ENCODE data around the gene SLC24A4. TPM values are rescaled to one million over a fixed set of nuclear protein-coding genes. Genes with fewer than 3 reads are reported as not detected.
A peak's percentile ranks its signal among the peaks of the same experiment; 100 is the strongest.

Gene SLC24A4
- total and polyA plus RNA-seq, 2 donors (not counting 3 experiments of a cell fraction or from before 2014, with no cell fraction given): 0.07 to 0.08 TPM

DNA sequence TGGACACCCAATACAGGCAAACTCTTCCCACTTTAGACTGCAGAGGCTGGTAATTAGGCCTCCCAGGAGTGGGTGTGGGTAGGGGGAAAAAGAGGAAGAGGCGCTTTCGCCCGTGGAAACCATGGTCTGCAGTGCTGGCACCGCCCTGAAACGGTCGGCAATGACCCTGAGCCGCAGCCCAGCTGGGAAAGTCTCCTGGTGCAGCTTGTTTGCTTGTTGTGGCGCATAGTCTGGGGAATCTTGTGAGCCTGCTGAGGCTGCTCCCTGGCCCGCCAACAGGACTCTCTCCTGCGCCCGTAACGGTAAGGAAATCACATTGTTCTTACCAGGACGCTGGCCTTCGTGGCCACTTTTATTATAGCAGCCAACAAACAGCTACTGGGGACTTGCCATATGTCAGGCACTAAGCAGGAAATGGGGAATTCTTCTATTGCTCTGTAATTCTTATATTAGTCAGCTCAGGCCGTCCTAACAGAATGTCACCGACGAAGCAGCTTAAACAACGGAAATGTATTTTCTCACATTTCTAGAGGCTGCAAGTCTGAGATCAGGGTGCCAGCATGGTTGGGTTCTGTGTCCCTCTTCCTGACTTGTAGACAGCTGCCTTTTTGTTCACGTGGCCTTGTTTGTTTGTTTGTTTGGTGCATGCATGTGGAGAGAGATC is 138.1 kb downstream of the SLC24A4 start:
- dilution Hi-C loops (cut with MboI; ENCODE audit: extremely low pct_ligation_motif_present, low sequenced_read_pairs): no loop called here
- POLR2A ChIA-PET: no interaction called here
- intact Hi-C loops (cut with micrococcal nuclease): loop anchor here (1.0 kb wide), 4 partner anchors 50 to 220 kb away; no protein-coding TSS in a partner anchor
- peak overlapping the region; percentile 42 for H3K9ac ChIP-seq (replicated peaks; ENCODE audit: extremely low read depth, insufficient read depth, low read length)
- H3K9me3 ChIP-seq (replicated peaks; ENCODE audit: control insufficient read depth, insufficient read depth, low read length): no peaks in the 10 kb centered on the region
- DNase-seq (ENCODE audit: low read depth, low spot score): peak; percentile 95
- peak overlapping the region; percentile 86 for H3K27ac ChIP-seq (ENCODE audit: insufficient read depth, low read depth, low read length)
- TF ChIP-seq POLR2AphosphoS5 (IDR thresholded peaks at IDR 0.05; ENCODE audit: insufficient read depth, low read depth, low read length) (peak; percentile 57), EZH2 (IDR thresholded peaks at IDR 0.05; ENCODE audit: borderline replicate concordance, low read depth, low read length, severe bottlenecking) (no peak), JUN (IDR thresholded peaks at IDR 0.05; ENCODE audit: borderline replicate concordance, insufficient read depth, insufficient read length, low read depth) (peak; percentile 65), GATA2 (IDR thresholded peaks at IDR 0.05; ENCODE audit: insufficient read depth, insufficient read length, low read depth, low read length) (no peak), FOS (IDR thresholded peaks at IDR 0.05; ENCODE audit: borderline replicate concordance, insufficient read depth, low read length) (peak; percentile 22)
- TF ChIP-seq, protein P1, sequence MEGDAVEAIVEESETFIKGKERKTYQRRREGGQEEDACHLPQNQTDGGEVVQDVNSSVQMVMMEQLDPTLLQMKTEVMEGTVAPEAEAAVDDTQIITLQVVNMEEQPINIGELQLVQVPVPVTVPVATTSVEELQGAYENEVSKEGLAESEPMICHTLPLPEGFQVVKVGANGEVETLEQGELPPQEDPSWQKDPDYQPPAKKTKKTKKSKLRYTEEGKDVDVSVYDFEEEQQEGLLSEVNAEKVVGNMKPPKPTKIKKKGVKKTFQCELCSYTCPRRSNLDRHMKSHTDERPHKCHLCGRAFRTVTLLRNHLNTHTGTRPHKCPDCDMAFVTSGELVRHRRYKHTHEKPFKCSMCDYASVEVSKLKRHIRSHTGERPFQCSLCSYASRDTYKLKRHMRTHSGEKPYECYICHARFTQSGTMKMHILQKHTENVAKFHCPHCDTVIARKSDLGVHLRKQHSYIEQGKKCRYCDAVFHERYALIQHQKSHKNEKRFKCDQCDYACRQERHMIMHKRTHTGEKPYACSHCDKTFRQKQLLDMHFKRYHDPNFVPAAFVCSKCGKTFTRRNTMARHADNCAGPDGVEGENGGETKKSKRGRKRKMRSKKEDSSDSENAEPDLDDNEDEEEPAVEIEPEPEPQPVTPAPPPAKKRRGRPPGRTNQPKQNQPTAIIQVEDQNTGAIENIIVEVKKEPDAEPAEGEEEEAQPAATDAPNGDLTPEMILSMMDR (IDR thresholded peaks at IDR 0.05; ENCODE audit: extremely low read depth in 1 of 2, insufficient read depth in 1 of 2, low read depth in 1 of 2, low read length in 2 of 2): peak in 1 of 2 donors; percentile 3
- TF ChIP-seq, protein P2, sequence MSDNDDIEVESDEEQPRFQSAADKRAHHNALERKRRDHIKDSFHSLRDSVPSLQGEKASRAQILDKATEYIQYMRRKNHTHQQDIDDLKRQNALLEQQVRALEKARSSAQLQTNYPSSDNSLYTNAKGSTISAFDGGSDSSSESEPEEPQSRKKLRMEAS (IDR thresholded peaks at IDR 0.05; ENCODE audit: insufficient read depth, insufficient read length): peak; percentile 22
- H3K36me3 ChIP-seq (ENCODE audit: control insufficient read depth in 2 of 2, extremely low read depth in 1 of 2, insufficient read depth in 2 of 2, low read length in 2 of 2): no peaks in the 10 kb centered on the region
- H3K4me3 ChIP-seq (replicated peaks in 1 of 3; ENCODE audit: insufficient read depth in 1 of 3, low read depth in 1 of 3, low read length in 3 of 3): no peak overlapping the region
- peak; percentile 98 for FAIRE-seq
- no peaks in the 10 kb centered on the region for H3K27me3 ChIP-seq (ENCODE audit: control insufficient read depth in 2 of 2, insufficient read depth in 2 of 2, low read length in 2 of 2)
- no peaks in the 10 kb centered on the region for H3K9me1 ChIP-seq (replicated peaks; ENCODE audit: control insufficient read depth, extremely low read depth, insufficient read depth, low read length)
- H3K79me2 ChIP-seq (ENCODE audit: control insufficient read depth, insufficient read depth, low read length): no peaks in the 10 kb centered on the region
- BruUV-seq (replicated peaks): no TSS peak
- H3K4me2 ChIP-seq (ENCODE audit: insufficient read depth, low read length): peak overlapping the region; percentile 11
- H3K4me1 ChIP-seq (ENCODE audit: control insufficient read depth, extremely low read depth, insufficient read depth, low read length): peaks cover 30% of the 10 kb centered on the region
- H2AFZ ChIP-seq (ENCODE audit: low read depth, low read length): peak overlapping the region; percentile 11
- CTCF ChIA-PET: interaction anchor here (0.7 to 3.1 kb wide), 20 partner anchors 10 to 985 kb away, joined by 3 to 17 read pairs (median 4); partner anchors contain the start of genes ATXN3, CPSF2, LGMN and NDUFB1
- no peaks in the 10 kb centered on the region for H4K20me1 ChIP-seq (replicated peaks; ENCODE audit: control insufficient read depth, extremely low read depth, insufficient read depth, low read length)

Data from endothelial cell of umbilical vein (primary cell).